ENCODE measurements around the gene PSMB11. TPM values are rescaled to one million over a fixed set of nuclear protein-coding genes. Genes with fewer than 3 reads are reported as not detected.

Gene PSMB11
- total RNA-seq, 2 experiments from 2014 or later = not detected

GRCh38 chr14:23025151-23025814 is 16.7 kb upstream of the PSMB11 start:
- peaks cover 57% of the 10 kb centered on the region for H3K36me3 Mint-ChIP-seq (ENCODE audit: low read depth)
- H3K27ac Mint-ChIP-seq = peak overlapping the region; percentile 90
- no peaks in the 10 kb centered on the region for H3K9me3 Mint-ChIP-seq (ENCODE audit: low read depth)
- peak; percentile 70 for DNase-seq
- peak overlapping the region; percentile 37 for H3K4me3 Mint-ChIP-seq
- ATAC-seq = peak; percentile 58
- intact Hi-C loops (cut with DNase I, micrococcal nuclease) = no loop called here
- no peaks in the 10 kb centered on the region for H3K27me3 Mint-ChIP-seq
- H3K4me1 Mint-ChIP-seq = peaks cover 72% of the 10 kb centered on the region
- CTCF ChIA-PET = interaction anchor here (0.6 to 6.5 kb wide), 10 partner anchors 10 to 95 kb away, joined by 3 to 44 read pairs (median 9); partner anchors contain the start of genes CDH24 and PRMT5
- POLR2A ChIA-PET = interaction anchor here (0.6 to 2.0 kb wide), 2 partner anchors 13 to 18 kb away, joined by 3 to 6 read pairs; no protein-coding TSS in a partner anchor

GRCh38 chr14:23028799-23029198 is 13.2 kb upstream of the PSMB11 start:
- ATAC-seq (peak; percentile 60), DNase-seq (peak; percentile 65)
- H3K27me3 Mint-ChIP-seq = no peaks in the 10 kb centered on the region
- H3K4me1 Mint-ChIP-seq = peaks cover 61% of the 10 kb centered on the region
- CTCF ChIA-PET = interaction anchor here (0.7 to 2.7 kb wide), 10 partner anchors 10 to 70 kb away, joined by 3 to 16 read pairs (median 3); partner anchors contain the start of gene C14orf119
- peak overlapping the region; percentile 32 for H3K4me3 Mint-ChIP-seq
- intact Hi-C loops (cut with DNase I, micrococcal nuclease) = no loop called here
- POLR2A ChIA-PET = interaction anchor here (2.4 kb wide), 1 partner anchor 22 kb away, joined by 8 read pairs; no protein-coding TSS in a partner anchor
- H3K27ac Mint-ChIP-seq = peak overlapping the region; percentile 85
- no peaks in the 10 kb centered on the region for H3K9me3 Mint-ChIP-seq (ENCODE audit: low read depth)
- peaks cover 73% of the 10 kb centered on the region for H3K36me3 Mint-ChIP-seq (ENCODE audit: low read depth)

- DNase-seq (no peak), ATAC-seq (no peak)
- H3K9me3 Mint-ChIP-seq (ENCODE audit: low read depth) = peaks cover 2% of the 10 kb centered on the region
- peaks cover 61% of the 10 kb centered on the region for H3K36me3 Mint-ChIP-seq (ENCODE audit: low read depth)
- no peaks in the 10 kb centered on the region for H3K27me3 Mint-ChIP-seq
- H3K27ac Mint-ChIP-seq = peak overlapping the region; percentile 19
- peaks cover 56% of the 10 kb centered on the region for H3K4me1 Mint-ChIP-seq
- no peak overlapping the region for H3K4me3 Mint-ChIP-seq
- intact Hi-C loops (cut with DNase I, micrococcal nuclease) = loop anchor here in 1 of 2 experiments (10.0 kb wide), 2 partner anchors 446 to 1114 kb away; partner anchors contain the start of genes DAD1, EMC9, PSME2 and RNF31
- POLR2A ChIA-PET = interaction anchor here (0.6 kb wide), 1 partner anchor 61 kb away, joined by 3 read pairs; no protein-coding TSS in a partner anchor
- CTCF ChIA-PET = interaction anchor here (0.6 to 4.3 kb wide), 8 partner anchors 9 to 80 kb away, joined by 3 to 20 read pairs (median 4); no protein-coding TSS in a partner anchor
Measured at GRCh38 chr14:23030936-23031335, 11.1 kb upstream of the PSMB11 start.

GRCh38 chr14:23033251-23033727 is 8.7 kb upstream of the PSMB11 start:
- ChIA-PET POLR2A (no interaction called here), CTCF (interaction anchor here (0.7 to 4.3 kb wide), 12 partner anchors 16 to 115 kb away, joined by 3 to 20 read pairs (median 5); partner anchors contain the start of genes CDH24, PRMT5 and RBM23)
- no peak for ATAC-seq
- peaks cover 2% of the 10 kb centered on the region for H3K9me3 Mint-ChIP-seq (ENCODE audit: low read depth)
- no peaks in the 10 kb centered on the region for H3K27me3 Mint-ChIP-seq
- peak overlapping the region; percentile 97 for H3K27ac Mint-ChIP-seq
- H3K4me1 Mint-ChIP-seq = peaks cover 47% of the 10 kb centered on the region
- peaks cover 48% of the 10 kb centered on the region for H3K36me3 Mint-ChIP-seq (ENCODE audit: low read depth)
- intact Hi-C loops (cut with DNase I, micrococcal nuclease) = loop anchor here in 1 of 2 experiments (10.0 kb wide), 2 partner anchors 448 to 1112 kb away; partner anchors contain the start of genes DAD1, EMC9, PSME2 and RNF31
- peak overlapping the region; percentile 97 for H3K4me3 Mint-ChIP-seq
- DNase-seq = peak; percentile 17

- ChIA-PET CTCF (interaction anchor here (0.7 to 4.3 kb wide), 14 partner anchors 11 to 136 kb away, joined by 3 to 20 read pairs (median 5); partner anchors contain the start of genes CDH24 and PRMT5), POLR2A (interaction anchor here (0.7 to 1.6 kb wide), 3 partner anchors 26 to 87 kb away, joined by 3 to 14 read pairs (median 4); partner anchors contain the start of genes ACIN1 and C14orf119)
- H3K27ac Mint-ChIP-seq = peak overlapping the region; percentile 97
- H3K4me1 Mint-ChIP-seq = peaks cover 42% of the 10 kb centered on the region
- DNase-seq (no peak), ATAC-seq (no peak)
- intact Hi-C loops (cut with DNase I, micrococcal nuclease) = loop anchor here (1.0 to 10.0 kb wide), 5 partner anchors 27 to 1111 kb away; partner anchors contain the start of genes ACIN1 (in 2 of the 2), C14orf119 (in 2 of the 2), DAD1 (in 1 of the 2) and EMC9 (in 1 of the 2)
- peak overlapping the region; percentile 97 for H3K4me3 Mint-ChIP-seq
- H3K27me3 Mint-ChIP-seq = no peaks in the 10 kb centered on the region
- peaks cover 2% of the 10 kb centered on the region for H3K9me3 Mint-ChIP-seq (ENCODE audit: low read depth)
- H3K36me3 Mint-ChIP-seq (ENCODE audit: low read depth) = peaks cover 43% of the 10 kb centered on the region
Measured at GRCh38 chr14:23033801-23034497, 8.1 kb upstream of the PSMB11 start.

- Mint-ChIP-seq H3K36me3 (ENCODE audit: low read depth) (peaks cover 37% of the 10 kb centered on the region), H3K27me3 (no peaks in the 10 kb centered on the region), H3K4me1 (peaks cover 36% of the 10 kb centered on the region), H3K27ac (peak within 1 kb of the TSS; percentile 97), H3K4me3 (peak within 1 kb of the TSS; percentile 97), H3K9me3 (ENCODE audit: low read depth) (peaks cover 2% of the 10 kb centered on the region)
- intact Hi-C loops (cut with DNase I, micrococcal nuclease) = loop anchor here (1.0 to 10.0 kb wide), 12 partner anchors 22 to 1110 kb away; partner anchors contain the start of genes ACIN1 (in 2 of the 2), C14orf119 (in 2 of the 2), AJUBA (in 1 of the 2) and DAD1 (in 1 of the 2)
- DNase-seq (peak; percentile 94), ATAC-seq (peak; percentile 95)
- POLR2A ChIA-PET = interaction anchor here (0.7 to 1.6 kb wide), 3 partner anchors 27 to 87 kb away, joined by 3 to 14 read pairs (median 4); partner anchors contain the start of genes ACIN1 and C14orf119
- CTCF ChIA-PET = interaction anchor here (0.6 to 4.3 kb wide), 12 partner anchors 12 to 479 kb away, joined by 3 to 20 read pairs (median 3); no protein-coding TSS in a partner anchor
Measured at GRCh38 chr14:23034498-23035302, 7.3 kb upstream of the PSMB11 start, which contains the start of gene PSMB5. TSS of gene PSMB5 (minus strand) at chr14:23034900. CDS start at chr14:23034881, 19 bp downstream.

GRCh38 chr14:23035303-23036144 is 6.5 kb upstream of the PSMB11 start:
- peak overlapping the region; percentile 97 for H3K27ac Mint-ChIP-seq
- peaks cover 36% of the 10 kb centered on the region for H3K4me1 Mint-ChIP-seq
- peaks cover 35% of the 10 kb centered on the region for H3K36me3 Mint-ChIP-seq (ENCODE audit: low read depth)
- intact Hi-C loops (cut with DNase I, micrococcal nuclease) = loop anchor here in 1 of 2 experiments (1.0 to 10.0 kb wide), 10 partner anchors 21 to 1109 kb away; partner anchors contain the start of genes AJUBA, DAD1, EMC9 and HAUS4
- H3K9me3 Mint-ChIP-seq (ENCODE audit: low read depth) = peaks cover 2% of the 10 kb centered on the region
- H3K4me3 Mint-ChIP-seq = peak overlapping the region; percentile 97
- ChIA-PET CTCF (interaction anchor here (0.6 to 1.4 kb wide), 5 partner anchors 22 to 480 kb away, joined by 3 to 4 read pairs (median 3); no protein-coding TSS in a partner anchor), POLR2A (interaction anchor here (1.0 to 1.6 kb wide), 2 partner anchors 28 to 60 kb away, joined by 3 to 14 read pairs; partner anchors contain the start of genes ACIN1 and C14orf119)
- no peak for DNase-seq
- H3K27me3 Mint-ChIP-seq = no peaks in the 10 kb centered on the region
- ATAC-seq = no peak

- ChIA-PET CTCF (interaction anchor here (0.6 to 3.1 kb wide), 10 partner anchors 14 to 80 kb away, joined by 3 to 18 read pairs (median 4); no protein-coding TSS in a partner anchor), POLR2A (interaction anchor here (0.6 to 1.0 kb wide), 2 partner anchors 33 to 1586 kb away, joined by 3 to 4 read pairs; no protein-coding TSS in a partner anchor)
- DNase-seq (no peak), ATAC-seq (no peak)
- peaks cover 9% of the 10 kb centered on the region for H3K4me1 Mint-ChIP-seq
- H3K27ac Mint-ChIP-seq = no peak overlapping the region
- no peaks in the 10 kb centered on the region for H3K27me3 Mint-ChIP-seq
- H3K4me3 Mint-ChIP-seq = no peak overlapping the region
- peaks cover 2% of the 10 kb centered on the region for H3K9me3 Mint-ChIP-seq (ENCODE audit: low read depth)
- intact Hi-C loops (cut with DNase I, micrococcal nuclease) = no loop called here
- H3K36me3 Mint-ChIP-seq (ENCODE audit: low read depth) = no peaks in the 10 kb centered on the region
Measured at GRCh38 chr14:23040100-23040499, 1.9 kb upstream of the PSMB11 start.

GRCh38 chr14:23041729-23042128 is 283 bp upstream of the PSMB11 start:
- CTCF ChIA-PET = interaction anchor here (1.0 to 2.8 kb wide), 7 partner anchors 16 to 59 kb away, joined by 3 to 9 read pairs (median 4); partner anchors contain the start of gene CDH24
- intact Hi-C loops (cut with DNase I, micrococcal nuclease) = no loop called here

More at GRCh38 chr14:23041729-23042128, 283 bp upstream of the PSMB11 start:
- no peak overlapping the region for H3K4me3 Mint-ChIP-seq
- H3K36me3 Mint-ChIP-seq (ENCODE audit: low read depth) = no peaks in the 10 kb centered on the region
- POLR2A ChIA-PET = interaction anchor here (0.5 kb wide), 1 partner anchor 18 kb away, joined by 6 read pairs; no protein-coding TSS in a partner anchor
- H3K4me1 Mint-ChIP-seq = no peaks in the 10 kb centered on the region
- H3K27me3 Mint-ChIP-seq = no peaks in the 10 kb centered on the region
- no peak overlapping the region for H3K27ac Mint-ChIP-seq
- ATAC-seq = no peak
- no peaks in the 10 kb centered on the region for H3K9me3 Mint-ChIP-seq (ENCODE audit: low read depth)
- no peak for DNase-seq

Data from activated CD4-positive, alpha-beta T cell treated with anti-CD3 and anti-CD28 coated beads for 36 hours (primary cell).